Neural crest cell (in vitro differentiated cells): Measurements from ENCODE around the gene SIPA1L3. TPM values are rescaled to one million over a fixed set of nuclear protein-coding genes. Genes with fewer than 3 reads are reported as not detected.
"Not testable (repeated sequence)": the region's sequence is repeated elsewhere in the genome, so short reads cannot be mapped to it uniquely, and the experiment has no call there.

Source experiments
- DNase-seq: peaks from one replicate; pipeline ENCODE4 v3.0.0; 2021; ENCODE audit warnings: low read depth, mixed read lengths, low spot score
- H3K27ac Mint-ChIP-seq: one replicate; pipeline ENCODE4 v1.8.0; 2021; ENCODE audit warnings: mild to moderate bottlenecking, mixed read lengths; ENCODE audit not compliant: unreplicated experiment
- H3K27me3 Mint-ChIP-seq: 2 replicates; pipeline ENCODE4 v1.8.0; 2021; ENCODE audit warnings: low read depth, mild to moderate bottlenecking, mixed read lengths
- H3K36me3 Mint-ChIP-seq: 2 replicates; pipeline ENCODE4 v1.8.0; 2021; ENCODE audit warnings: low read depth, mild to moderate bottlenecking, mixed read lengths
- H3K4me1 Mint-ChIP-seq: 2 replicates; pipeline ENCODE4 v1.8.0; 2021; ENCODE audit warnings: mixed read lengths
- H3K4me3 Mint-ChIP-seq: one replicate; pipeline ENCODE4 v1.8.0; 2021; ENCODE audit warnings: mild to moderate bottlenecking, mixed read lengths
- H3K9me3 Mint-ChIP-seq: 2 replicates; pipeline ENCODE4 v1.8.0; 2021; ENCODE audit warnings: mixed read lengths
- CTCF ChIP-seq: fragments of 200-600 bp; sonication (generic); conservative IDR thresholded peaks from 2 replicates; pipeline ENCODE4 v1.5.0; 2021; ENCODE audit warnings: antibody characterized with exemption, mild to moderate bottlenecking
- total RNA-seq: library from RNA; stranded (reverse); gene quantifications from 2 replicates; pipeline ENCODE4 v1.2.1, GENCODE V29; 2021

Gene SIPA1L3
- total RNA-seq, 1 donor from 2014 or later: 41.2 TPM

- Mint-ChIP-seq H3K4me1 (peaks cover 4% of the 10 kb centered on the region), H3K36me3 (no peaks in the 10 kb centered on the region), H3K4me3 (no peak overlapping the region), H3K9me3 (no peaks in the 10 kb centered on the region), H3K27ac (peak overlapping the region; percentile 27), H3K27me3 (no peaks in the 10 kb centered on the region)
- no peak for TF ChIP-seq CTCF
- no peak for DNase-seq
These were observed 116.9 kb downstream of the SIPA1L3 start for GRCh38 chr19:38023671-38024541.

- peak overlapping the region; percentile 32 for H3K27ac Mint-ChIP-seq
- no peak for DNase-seq
- H3K4me3 Mint-ChIP-seq: no peak overlapping the region
- TF ChIP-seq CTCF: no peak
- no peaks in the 10 kb centered on the region for H3K27me3 Mint-ChIP-seq
- peaks cover 2% of the 10 kb centered on the region for H3K4me1 Mint-ChIP-seq
- H3K36me3 Mint-ChIP-seq: no peaks in the 10 kb centered on the region
- no peaks in the 10 kb centered on the region for H3K9me3 Mint-ChIP-seq
These were observed 118.2 kb downstream of the SIPA1L3 start for GRCh38 chr19:38024992-38025908.

- no peak for DNase-seq
- peaks cover 4% of the 10 kb centered on the region for H3K36me3 Mint-ChIP-seq
- no peaks in the 10 kb centered on the region for H3K27me3 Mint-ChIP-seq
- H3K4me1 Mint-ChIP-seq: no peaks in the 10 kb centered on the region
- H3K9me3 Mint-ChIP-seq: no peaks in the 10 kb centered on the region
- TF ChIP-seq CTCF: no peak
- peak overlapping the region; percentile 88 for H3K27ac Mint-ChIP-seq
- no peak overlapping the region for H3K4me3 Mint-ChIP-seq
These were observed 118.9 kb downstream of the SIPA1L3 start for GRCh38 chr19:38025909-38026307.

GRCh38 chr19:38028913-38029510, 122.0 kb downstream of the SIPA1L3 start:
- Mint-ChIP-seq H3K36me3 (peaks cover 9% of the 10 kb centered on the region), H3K4me3 (no peak overlapping the region), H3K27ac (no peak overlapping the region), H3K4me1 (peaks cover 3% of the 10 kb centered on the region), H3K27me3 (no peaks in the 10 kb centered on the region), H3K9me3 (no peaks in the 10 kb centered on the region)
- TF ChIP-seq CTCF: no peak
- DNase-seq: no peak

- not testable (repeated sequence) for H3K27ac Mint-ChIP-seq, DNase-seq, H3K9me3 Mint-ChIP-seq, H3K4me1 Mint-ChIP-seq, H3K36me3 Mint-ChIP-seq, H3K4me3 Mint-ChIP-seq, H3K27me3 Mint-ChIP-seq
These were observed 123.0 kb downstream of the SIPA1L3 start for GRCh38 chr19:38030001-38030400.
